HL-60/S4 treated with retinoic acid at 250 ng/mL for 4 days and 3 days (cell line): ENCODE results near the gene GNAS.
"Not testable (repeated sequence)": the region's sequence is repeated elsewhere in the genome, so short reads cannot be mapped to it uniquely, and the experiment has no call there.

Source experiments
- in situ Hi-C: fragments of 300-500 bp; cut with MboI; formaldehyde crosslinking; loops from 2 replicates; pipeline ENCODE4 v1.7.0; 2022; ENCODE audit warnings: low sequenced_read_pairs

The GNAS gene

DNA sequence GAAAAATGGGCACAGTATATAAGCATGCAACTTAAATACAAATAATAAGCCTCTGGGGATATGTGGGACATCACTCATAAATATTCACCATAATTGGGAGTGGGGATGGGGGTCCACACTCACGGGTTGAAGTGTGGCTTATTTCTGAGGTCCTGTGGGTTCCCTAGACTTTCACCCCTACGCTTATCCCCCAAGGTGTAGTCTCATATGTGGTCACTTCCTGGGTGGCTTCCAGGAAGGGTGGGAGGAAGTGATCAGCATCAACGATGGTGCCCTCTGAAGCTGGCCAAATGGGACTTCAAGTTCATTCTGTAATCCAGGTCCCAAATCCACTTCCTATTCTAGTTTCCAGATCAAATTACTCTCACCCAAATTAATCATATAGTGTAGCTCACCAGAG lies 59.5 kb downstream of the GNAS start:
- in situ Hi-C loops: no loop called here

DNA sequence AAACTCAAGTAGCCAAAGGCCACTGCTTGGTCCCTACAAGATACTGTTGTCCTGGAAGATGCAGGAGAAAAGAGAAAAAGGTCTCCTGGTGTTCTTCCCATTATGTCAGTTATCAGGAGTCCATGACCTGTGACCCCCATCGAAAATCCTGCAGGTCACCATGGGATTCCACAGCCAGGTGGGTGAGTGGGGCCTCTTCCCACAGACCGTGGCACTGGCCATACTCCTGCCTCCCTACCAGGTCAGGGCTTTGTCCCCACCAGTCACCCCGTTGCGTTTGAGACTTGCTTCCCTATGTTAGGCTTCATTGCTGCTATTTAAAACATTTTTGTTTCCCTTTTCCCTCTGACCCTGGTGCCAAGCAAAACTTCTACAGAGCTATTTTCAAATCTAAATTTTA lies 60.6 kb downstream of the GNAS start:
- in situ Hi-C loops: no loop called here

DNA sequence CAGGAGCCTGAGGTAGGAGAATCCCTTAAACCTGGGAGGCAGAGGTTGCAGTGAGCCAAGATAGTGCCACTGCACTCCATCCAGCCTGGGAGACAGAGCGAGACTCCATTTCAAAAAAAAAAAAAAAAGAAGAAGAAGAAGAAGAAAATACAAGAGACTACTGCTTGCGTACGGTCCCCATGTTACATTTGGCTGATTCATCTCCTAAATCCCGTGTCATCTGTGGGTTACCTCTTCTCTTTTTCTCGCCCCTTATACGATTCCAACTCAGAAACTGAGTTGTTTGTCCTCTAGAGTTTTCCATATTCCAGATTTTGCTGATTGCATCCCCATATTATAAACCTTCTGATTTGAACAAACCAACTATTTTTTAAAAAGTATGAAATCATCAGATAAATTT lies 66.1 kb downstream of the GNAS start:
- in situ Hi-C loops: no loop called here

DNA sequence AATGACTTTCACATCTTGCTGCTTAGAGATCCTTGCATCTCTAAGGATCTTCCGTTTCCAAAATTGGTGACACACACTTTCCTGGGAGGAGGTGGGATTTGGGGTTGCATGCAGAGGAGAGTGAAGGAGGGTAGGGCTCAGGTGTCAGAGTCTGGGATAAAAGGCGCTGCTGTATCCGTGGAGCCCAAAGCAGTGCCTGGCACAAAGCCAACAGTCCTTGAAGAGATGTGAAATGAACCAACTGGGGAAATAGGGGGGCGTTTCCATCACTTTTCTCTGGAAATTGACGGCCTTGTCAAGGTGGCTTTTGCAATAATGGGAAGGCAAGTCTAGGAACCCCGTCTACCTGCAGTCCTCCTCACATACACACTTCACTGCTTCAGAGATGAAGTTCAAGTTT lies 69.0 kb downstream of the GNAS start:
- in situ Hi-C loops: no loop called here

DNA sequence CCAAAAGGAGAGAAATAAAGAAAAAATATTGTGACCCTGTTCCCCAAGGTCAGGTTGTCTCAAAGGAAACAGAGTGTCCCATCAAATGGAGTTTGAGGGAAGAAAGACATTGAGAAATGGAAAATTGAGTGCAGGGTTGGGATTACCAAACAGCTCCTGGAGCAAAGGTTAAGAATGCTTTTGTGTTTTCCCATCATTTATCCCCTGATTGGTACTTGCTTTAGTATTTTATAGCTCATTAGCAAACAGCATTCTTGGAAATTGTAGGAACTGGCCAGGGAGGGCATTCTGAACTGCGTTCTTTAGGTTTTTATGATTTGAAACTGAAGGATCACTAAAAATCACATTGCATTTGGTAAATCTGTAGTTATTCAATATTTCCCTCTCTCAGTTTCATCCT lies 69.5 kb downstream of the GNAS start:
- in situ Hi-C loops: no loop called here

DNA sequence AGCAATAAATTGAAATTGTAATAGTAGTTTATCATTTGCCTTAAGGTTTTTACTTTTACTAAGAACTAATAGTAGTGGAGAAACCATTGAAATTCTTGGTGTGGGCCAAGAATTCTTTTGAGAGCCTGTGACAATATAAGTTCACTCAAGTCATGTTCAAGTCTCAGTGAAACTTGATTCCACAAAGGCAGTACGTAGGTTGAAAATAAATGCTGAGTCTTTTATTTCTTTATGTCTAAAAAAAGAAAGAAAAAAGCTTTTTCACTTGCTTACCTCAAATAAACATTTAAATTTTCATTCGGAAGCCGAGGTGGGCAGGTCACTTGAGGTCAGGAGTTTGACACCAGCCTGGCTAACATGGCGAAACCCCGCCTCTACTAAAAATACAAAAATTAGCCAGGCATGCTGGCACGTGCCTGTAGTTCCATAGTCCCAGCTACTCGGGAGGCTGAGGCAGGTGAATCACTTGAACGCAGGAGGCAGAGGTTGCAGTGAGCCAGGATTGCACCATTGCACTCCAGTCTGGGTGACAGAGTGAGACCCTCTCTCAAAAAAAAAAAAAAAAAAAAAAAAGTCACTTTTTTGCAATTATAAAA lies 70.7 kb downstream of the GNAS start:
- in situ Hi-C loops: no loop called here

DNA sequence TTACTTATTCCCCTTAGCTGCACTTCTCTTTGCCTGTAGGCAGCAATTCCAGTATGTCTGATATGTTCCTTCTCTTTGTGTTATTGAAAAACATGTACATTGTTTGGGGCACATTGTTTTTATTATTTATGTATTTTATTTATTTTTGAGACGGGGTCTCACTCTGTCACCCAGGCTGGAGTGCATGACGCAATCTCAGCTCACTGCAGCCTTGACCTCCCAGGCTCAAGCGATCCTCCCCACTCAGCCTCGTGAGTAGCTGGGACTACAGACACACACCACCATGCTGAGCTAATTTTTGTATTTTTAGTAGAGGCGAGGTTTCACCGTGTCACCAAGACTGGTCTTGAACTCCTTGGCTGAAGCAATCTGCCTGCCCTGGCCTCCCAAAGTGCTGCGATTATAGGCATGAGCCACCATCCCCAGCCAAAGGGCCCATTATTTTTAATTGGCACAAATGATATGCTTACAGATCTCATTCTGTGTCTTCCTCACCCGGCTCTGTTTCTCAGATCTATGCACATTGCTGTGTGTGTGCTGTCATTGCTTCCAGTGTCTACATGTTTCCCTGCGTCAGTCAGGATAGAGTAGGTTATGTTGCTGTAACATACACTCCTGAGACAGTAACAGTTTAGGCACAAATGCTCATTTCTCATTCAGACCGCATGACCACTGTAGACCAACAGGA lies 74.4 kb downstream of the GNAS start:
- in situ Hi-C loops: no loop called here

DNA sequence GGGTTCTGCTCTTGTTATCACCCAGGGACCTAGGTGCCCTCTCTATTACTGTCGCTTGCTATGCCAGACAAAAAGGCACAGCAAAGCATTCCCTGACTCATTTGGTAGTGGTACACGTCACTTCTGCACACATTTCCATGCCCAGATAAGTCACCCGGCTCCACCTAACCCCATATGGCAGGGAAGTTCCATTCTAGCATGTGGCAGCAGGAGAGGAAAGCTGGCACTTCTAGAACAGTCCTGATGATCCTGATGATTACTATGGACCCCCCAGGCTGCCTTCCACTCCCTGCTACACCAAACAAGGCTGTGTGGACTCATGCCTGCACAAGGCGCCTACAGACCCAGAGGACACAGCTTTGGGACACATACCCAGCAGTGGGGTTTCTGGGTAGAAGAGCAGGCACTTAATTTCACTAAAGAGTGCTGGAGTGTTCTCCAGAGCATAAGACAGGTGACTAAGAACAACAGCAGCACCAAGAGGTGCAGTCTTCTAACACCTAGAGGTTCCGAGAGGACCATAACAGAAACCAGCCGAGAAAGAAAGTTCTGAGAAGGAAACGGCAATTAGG lies 75.1 kb downstream of the GNAS start:
- in situ Hi-C loops: no loop called here

DNA sequence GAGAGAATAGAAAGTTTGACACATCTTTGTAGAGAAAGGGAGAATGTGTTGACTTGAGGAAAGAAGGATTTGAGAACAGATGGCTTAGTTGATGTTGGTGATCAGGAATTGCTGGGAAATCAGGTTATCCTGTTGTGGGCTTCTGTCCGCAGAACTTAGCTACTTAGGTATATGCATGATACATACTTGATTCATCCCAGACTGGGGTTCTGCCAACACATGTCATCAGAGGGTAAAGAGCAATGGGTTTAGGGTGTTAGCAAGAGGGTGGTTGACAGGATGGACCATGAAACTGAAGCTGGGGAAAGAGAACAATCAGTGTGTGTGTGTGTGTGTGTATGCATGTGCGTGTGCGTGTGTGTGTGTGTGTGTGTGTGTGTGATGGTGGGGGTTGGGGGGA lies 78.0 kb downstream of the GNAS start:
- in situ Hi-C loops: no loop called here

DNA sequence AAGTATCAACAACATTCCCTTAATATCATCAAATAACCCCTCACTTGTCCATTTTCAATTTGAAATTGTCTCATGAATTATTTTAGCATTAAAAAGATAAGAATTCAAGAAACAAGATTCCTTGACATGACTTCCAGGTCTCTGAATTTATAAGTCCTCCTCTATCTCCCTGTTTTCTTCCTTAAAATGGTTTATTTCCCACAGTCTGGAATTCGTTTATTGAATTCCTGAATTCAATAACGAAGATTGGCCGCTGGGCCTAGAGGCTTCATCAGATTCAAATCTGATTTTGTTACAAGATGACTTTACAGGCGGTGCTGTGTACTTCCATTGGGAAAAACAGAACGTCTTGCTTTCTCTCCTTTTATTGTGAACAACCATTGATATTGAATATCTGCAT lies 79.7 kb downstream of the GNAS start:
- in situ Hi-C loops: no loop called here

DNA sequence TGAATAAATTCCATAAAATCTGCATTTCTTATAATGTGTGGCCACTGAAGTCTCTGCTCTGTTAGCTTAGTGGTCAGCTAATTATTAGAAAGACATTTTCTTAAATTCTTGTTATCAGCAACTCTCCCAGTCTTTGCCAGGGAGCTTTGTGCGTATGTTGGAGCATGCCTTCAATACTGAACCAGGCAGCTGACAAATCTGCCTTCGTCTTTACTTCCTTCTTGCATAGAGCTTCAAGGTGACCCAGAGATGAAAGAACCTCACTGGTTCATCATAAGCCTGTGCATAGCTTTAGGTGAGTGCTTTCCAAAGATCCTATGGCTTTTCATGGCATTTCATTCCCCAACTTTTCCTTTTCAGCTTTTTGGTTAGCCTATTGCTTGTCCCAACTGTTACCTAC lies 85.6 kb downstream of the GNAS start:
- in situ Hi-C loops: no loop called here

DNA sequence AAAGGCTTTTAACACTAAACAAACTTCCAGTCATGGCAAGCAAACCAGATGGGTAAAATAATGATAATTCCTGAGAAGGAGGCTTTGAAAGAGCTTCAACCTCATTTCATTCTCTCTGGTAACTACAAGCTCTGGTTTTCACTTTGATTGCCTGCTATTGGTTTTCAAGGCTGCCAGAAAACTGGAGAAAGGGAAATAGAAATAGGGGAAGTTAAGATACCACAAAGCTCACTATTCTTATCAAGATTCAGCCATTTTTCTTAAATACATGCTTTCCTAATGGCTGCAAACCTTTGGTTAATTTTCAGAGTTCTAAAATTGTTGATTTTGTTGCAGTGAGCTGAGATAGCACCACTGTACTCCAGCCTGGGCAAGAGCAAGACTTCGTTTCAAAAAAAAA lies 86.0 kb downstream of the GNAS start:
- in situ Hi-C loops: no loop called here

DNA sequence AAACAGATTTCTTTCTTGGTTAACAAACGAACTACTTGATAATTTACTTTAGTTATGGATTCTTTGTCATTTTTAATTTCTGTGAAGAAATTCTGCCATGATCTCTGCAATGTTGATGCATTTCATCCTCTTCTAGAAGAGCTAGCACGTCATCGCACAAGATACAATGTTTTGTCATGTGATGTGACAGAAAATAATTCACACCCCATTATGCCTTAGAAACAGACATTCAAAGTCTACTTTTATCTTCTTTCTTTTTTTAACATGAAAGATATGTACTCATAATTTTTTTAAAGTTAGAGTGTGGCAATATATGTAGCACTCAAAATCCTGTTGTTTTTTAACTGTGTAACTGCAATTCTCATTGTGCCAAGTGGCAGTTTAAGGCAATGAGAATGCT lies 89.0 kb downstream of the GNAS start:
- in situ Hi-C loops: no loop called here

DNA sequence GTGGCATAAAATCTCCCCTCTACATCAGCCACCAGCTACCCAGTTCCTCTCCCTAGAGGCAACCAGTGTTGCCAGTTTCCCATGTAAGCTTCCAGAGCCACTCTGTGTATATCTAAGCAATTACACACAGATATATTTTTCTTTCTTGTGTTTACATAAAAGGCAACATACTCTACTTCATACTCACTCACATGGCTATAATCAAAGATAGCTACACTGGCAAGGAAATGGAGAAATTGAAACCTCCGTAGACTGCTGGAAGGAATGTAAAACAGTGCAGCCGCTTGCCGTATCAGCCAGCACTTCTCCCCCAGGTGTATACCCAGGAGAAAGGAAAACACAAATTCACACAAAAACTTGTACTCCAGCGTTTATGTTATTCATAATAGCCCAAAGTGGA lies 90.0 kb downstream of the GNAS start:
- in situ Hi-C loops: no loop called here

DNA sequence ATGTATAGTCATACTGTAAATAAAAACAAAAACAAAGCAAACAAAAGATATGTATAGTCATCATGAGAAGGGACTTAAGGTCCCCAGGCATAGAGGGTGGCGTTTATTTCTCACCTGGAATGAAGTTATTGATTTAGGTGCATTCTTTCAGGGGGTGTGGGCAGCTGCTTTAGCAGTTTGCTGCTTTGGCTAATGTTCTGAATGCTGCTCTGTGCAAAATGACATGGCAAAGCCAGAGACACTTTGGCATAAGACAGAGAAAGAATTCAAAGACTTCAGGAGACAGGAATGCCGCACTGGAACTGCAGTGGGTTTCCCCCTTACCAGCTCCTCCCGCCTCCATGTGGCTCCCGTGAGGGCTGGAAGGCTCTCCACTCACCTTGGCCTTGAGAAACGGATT lies 92.1 kb downstream of the GNAS start:
- in situ Hi-C loops: no loop called here

DNA sequence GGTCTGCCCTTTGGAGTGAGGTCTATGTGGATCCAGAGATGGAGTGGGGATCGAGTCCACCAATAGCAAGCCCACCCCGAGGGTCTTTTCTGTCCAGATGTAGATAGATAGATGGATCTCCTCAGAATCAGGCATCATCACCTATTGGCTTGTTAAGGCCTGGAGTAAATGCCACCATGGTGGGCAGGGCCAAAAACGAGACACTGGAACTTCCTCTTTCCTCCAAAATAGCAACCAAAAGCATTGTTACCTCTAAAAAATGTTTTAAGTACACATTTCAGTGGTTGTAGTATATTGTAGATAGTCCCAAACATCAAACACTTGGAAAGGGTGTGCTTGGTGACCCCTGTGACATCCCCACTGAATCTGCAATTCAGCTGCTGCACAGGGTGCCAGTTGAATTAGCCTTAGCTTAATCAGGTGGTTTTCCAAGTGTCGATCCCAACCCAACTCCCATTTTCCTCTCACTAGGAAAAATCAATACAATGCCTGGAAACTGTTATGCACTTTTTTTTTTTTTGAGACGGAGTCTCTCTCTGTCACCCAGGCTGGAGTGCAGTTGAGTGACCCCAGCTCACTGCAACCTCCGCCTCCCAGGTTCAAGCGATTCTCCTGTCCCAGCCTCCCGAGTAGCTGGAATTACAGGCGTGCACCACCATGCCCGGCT lies 93.6 kb downstream of the GNAS start:
- in situ Hi-C loops: no loop called here

DNA sequence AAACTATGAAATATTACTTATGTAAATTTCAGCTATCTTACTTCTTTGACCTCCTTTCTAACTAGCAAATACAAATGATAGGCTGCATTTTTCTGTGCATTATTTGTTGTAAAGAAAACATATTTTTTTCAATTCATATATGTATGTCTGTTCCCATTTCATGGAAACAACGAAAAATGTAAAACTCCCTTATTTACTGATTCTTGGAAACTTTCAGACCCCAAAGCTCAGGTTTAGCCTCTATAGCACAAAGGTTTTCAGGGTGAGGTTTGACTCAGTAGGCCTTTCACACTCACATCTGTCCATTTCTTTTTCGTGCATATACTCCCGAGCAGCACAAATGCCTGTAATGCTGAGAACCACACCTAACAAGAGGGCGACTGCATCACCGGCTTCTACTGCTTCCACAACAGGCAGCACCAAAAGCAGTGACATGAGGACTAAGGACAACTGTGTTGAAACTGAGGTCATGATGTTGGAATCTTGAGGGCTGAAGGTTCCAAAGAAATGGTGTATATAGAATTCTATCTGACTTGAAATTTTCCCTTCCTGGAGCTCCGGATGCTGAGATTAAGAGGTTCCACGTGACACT lies 95.4 kb downstream of the GNAS start:
- in situ Hi-C loops: not testable (repeated sequence)

DNA sequence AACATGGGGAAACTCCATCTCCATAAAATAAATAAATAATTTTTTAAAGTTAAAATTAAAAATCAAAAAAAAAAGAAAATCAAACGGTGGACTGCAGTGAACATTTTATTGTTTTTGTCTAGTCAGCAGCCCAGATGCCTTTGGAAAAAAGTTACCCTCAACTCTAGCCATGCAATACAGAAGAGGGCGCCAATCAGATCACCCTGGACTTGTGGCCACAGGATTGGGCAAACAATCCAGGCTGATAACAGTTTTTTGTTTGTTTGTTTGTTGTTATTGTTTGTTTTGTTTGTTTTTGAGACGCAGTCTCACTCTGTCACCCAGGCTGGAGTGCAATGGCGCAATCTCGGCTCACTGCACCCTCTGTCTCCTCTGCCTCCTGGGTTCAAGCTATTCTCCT lies 98.1 kb downstream of the GNAS start:
- in situ Hi-C loops: no loop called here

DNA sequence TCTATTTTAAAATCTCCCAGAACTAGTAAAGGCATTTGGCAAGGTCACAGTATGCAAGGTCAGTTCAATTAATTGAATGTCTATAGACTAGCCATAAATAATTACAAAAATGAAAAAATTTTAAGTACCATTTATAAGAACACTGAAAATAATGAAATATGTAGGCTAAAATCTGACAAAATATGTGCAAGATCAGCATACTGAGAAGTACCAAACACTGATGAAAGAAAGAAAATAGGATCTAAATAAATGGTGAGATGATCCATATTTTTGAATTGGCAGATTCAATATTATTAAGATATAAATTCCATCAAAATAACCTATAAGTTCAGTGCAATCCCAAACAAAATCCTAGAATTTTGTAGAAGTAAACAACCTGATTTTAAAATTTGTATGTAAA lies 100.5 kb downstream of the GNAS start:
- in situ Hi-C loops: no loop called here

DNA sequence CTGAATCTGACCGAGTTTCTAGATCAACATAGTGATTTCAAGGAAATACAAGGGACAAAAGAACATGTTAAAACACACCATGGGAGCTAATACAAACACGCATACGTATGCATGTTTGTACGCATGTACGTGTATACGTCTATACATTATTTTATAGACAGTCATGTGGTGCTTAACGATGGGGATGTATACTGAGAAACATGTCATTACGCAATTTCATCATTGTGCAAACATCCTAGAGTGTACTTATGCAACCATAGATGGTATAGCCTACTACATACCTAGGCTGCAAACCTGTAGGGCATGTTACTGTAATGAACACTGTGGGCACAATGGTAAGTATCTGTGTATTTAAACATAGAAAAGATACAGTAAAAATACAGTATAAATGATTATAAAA lies 103.6 kb downstream of the GNAS start:
- in situ Hi-C loops: no loop called here

DNA sequence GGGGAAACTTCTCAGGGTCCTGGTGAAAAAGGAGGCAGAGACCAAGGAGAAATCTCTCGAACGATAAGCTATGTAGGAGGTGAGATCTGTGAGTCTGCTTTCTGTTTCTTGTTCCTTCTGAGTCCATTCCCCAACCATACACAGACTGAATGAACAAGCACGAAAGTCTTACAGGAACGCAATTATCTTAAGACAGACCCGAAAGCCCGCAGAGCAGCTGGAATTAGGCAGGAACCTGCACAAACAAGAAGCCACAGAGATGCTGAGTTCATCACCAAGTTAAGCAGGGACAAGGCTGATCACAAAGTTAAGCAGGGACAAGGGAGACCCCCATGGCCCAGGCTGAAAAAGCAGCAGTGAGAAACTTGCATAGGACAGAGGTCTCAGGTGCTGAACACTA lies 107.1 kb downstream of the GNAS start:
- in situ Hi-C loops: no loop called here
